CD4-positive, alpha-beta T cell (primary cell): ENCODE results near the gene ZNF692. TPM values are rescaled to one million over a fixed set of nuclear protein-coding genes. Genes with fewer than 3 reads are reported as not detected.
"Not testable (repeated sequence)": the region's sequence is repeated elsewhere in the genome, so short reads cannot be mapped to it uniquely, and the experiment has no call there.

ENCODE experiments used
- ATAC-seq: fragments of 200-7000 bp; cut with Tn5 transposase; one replicate; pipeline ENCODE4 v1.10.0; 2022; ENCODE audit warnings: mild to moderate bottlenecking; ENCODE audit not compliant: poor library complexity
- CTCF ChIA-PET: fragments of 350-600 bp; sonication (Branson Sonifier 250); formaldehyde crosslinking; loops from one replicate; lab custom pipeline; 2021; ENCODE audit warnings: antibody characterized with exemption, inconsistent platforms; lab: Charles Lee
- POLR2A ChIA-PET: fragments of 350-600 bp; sonication (Branson Sonifier 250); formaldehyde crosslinking; loops from one replicate; lab custom pipeline; 2021; ENCODE audit warnings: antibody characterized with exemption, inconsistent platforms; lab: Charles Lee
- DNase-seq, 14 experiments: peaks; one replicate each; pipeline ENCODE4 v3.0.0-alpha.2; 2013 to 2020; ENCODE audit warnings: mixed read lengths in 2 of 14
- H3K27ac ChIP-seq, 2 donors: one replicate each; pipeline versions ENCODE4 v1.5.1 to v1.7.0; 2013; ENCODE audit warnings: low read length in 2 of 2, low read depth in 1 of 2, mild to moderate bottlenecking in 1 of 2
- H3K27me3 ChIP-seq, 2 experiments: 1 replicate in 1 of 2; 2 replicates in 1 of 2; pipeline versions ENCODE4 v1.6.1 to v1.7.0; 2013; ENCODE audit warnings: low read length in 2 of 2, control low read depth in 1 of 2, mild to moderate bottlenecking in 1 of 2, moderate library complexity in 1 of 2; ENCODE audit not compliant: insufficient read depth in 2 of 2, control insufficient read depth in 1 of 2
- H3K36me3 ChIP-seq: one replicate; pipeline ENCODE4 v1.6.1; 2013; ENCODE audit warnings: low read length, control low read depth; ENCODE audit not compliant: insufficient read depth
- H3K4me1 ChIP-seq: one replicate; pipeline ENCODE4 v1.6.1; 2013; ENCODE audit warnings: low read length, control low read depth; ENCODE audit not compliant: insufficient read depth
- H3K4me3 ChIP-seq: one replicate; pipeline ENCODE4 v1.5.1; 2013; ENCODE audit warnings: mild to moderate bottlenecking, low read length, moderate library complexity
- H3K9me3 ChIP-seq, 2 experiments: 1 replicate in 1 of 2; 2 replicates in 1 of 2; pipeline versions ENCODE4 v1.6.1 to v1.7.0; 2013; ENCODE audit warnings: low read length in 2 of 2, mild to moderate bottlenecking in 2 of 2, control low read depth in 1 of 2, moderate library complexity in 1 of 2; ENCODE audit not compliant: control insufficient read depth in 1 of 2, insufficient read depth in 1 of 2
- H3K27ac Mint-ChIP-seq: one replicate; pipeline ENCODE4 v1.8.0; 2020; ENCODE audit warnings: mixed read lengths
- H3K27me3 Mint-ChIP-seq: one replicate; pipeline ENCODE4 v1.8.0; 2021; ENCODE audit warnings: mixed read lengths
- H3K36me3 Mint-ChIP-seq: one replicate; pipeline ENCODE4 v1.8.0; 2021; ENCODE audit warnings: low read depth, mixed read lengths
- H3K4me1 Mint-ChIP-seq: one replicate; pipeline ENCODE4 v1.8.0; 2021; ENCODE audit warnings: low read depth, mixed read lengths
- H3K4me3 Mint-ChIP-seq: one replicate; pipeline ENCODE4 v1.8.0; 2020; ENCODE audit warnings: mild to moderate bottlenecking, mixed read lengths
- H3K9me3 Mint-ChIP-seq: one replicate; pipeline ENCODE4 v1.8.0; 2020; ENCODE audit warnings: mixed read lengths
- intact Hi-C, 2 experiments: fragments of 100-400 bp; cut with DNase I in 1 of 2; cut with micrococcal nuclease in 1 of 2; formaldehyde crosslinking; loops; one replicate each; pipeline versions ENCODE4 v1.15.1 to v1.9.0; 2023 to 2025; cut with DNase I, micrococcal nuclease
- total RNA-seq, 174 experiments: library from RNA in 2 of 174; stranded (reverse) in 2 of 174; gene quantifications; one replicate each; pipeline ENCODE4 v1.2.3 and lab custom pipeline; 2021 to 2026
- TF ChIP-seq, protein P1 (sequence below): fragments of 200-600 bp; IDR thresholded peaks from one replicate; pipeline ENCODE4 v1.8.0; 2022; ENCODE audit warnings: antibody characterized with exemption, mild to moderate bottlenecking

ZNF692 gene
- total RNA-seq, 2 experiments from 2014 or later = 23.3 to 27.3 TPM

- ChIA-PET CTCF (no interaction called here), POLR2A (interaction anchor here (1.6 kb wide), 1 partner anchor 11 kb away, joined by 5 read pairs; no protein-coding TSS in a partner anchor)
- H3K27me3 ChIP-seq = peaks cover 3 to 4% of the 10 kb centered on the region in 2 experiments
- no peak overlapping the region for H3K27ac ChIP-seq
- TF ChIP-seq, protein P1, sequence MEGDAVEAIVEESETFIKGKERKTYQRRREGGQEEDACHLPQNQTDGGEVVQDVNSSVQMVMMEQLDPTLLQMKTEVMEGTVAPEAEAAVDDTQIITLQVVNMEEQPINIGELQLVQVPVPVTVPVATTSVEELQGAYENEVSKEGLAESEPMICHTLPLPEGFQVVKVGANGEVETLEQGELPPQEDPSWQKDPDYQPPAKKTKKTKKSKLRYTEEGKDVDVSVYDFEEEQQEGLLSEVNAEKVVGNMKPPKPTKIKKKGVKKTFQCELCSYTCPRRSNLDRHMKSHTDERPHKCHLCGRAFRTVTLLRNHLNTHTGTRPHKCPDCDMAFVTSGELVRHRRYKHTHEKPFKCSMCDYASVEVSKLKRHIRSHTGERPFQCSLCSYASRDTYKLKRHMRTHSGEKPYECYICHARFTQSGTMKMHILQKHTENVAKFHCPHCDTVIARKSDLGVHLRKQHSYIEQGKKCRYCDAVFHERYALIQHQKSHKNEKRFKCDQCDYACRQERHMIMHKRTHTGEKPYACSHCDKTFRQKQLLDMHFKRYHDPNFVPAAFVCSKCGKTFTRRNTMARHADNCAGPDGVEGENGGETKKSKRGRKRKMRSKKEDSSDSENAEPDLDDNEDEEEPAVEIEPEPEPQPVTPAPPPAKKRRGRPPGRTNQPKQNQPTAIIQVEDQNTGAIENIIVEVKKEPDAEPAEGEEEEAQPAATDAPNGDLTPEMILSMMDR = no peak
- no peaks in the 10 kb centered on the region for H3K4me1 Mint-ChIP-seq
- intact Hi-C loops = no loop called here
- no peak overlapping the region for H3K4me3 ChIP-seq
- no peaks in the 10 kb centered on the region for H3K9me3 ChIP-seq
- no peaks in the 10 kb centered on the region for H3K36me3 Mint-ChIP-seq
- H3K9me3 Mint-ChIP-seq = no peaks in the 10 kb centered on the region
- H3K4me3 Mint-ChIP-seq = no peak overlapping the region
- peaks cover 4% of the 10 kb centered on the region for H3K27me3 Mint-ChIP-seq
- no peak overlapping the region for H3K27ac Mint-ChIP-seq
- DNase-seq (no peak), ATAC-seq (no peak)
- H3K36me3 ChIP-seq = no peaks in the 10 kb centered on the region
- H3K4me1 ChIP-seq = no peaks in the 10 kb centered on the region
Measured at GRCh38 chr1:248885646-248886045, 26.8 kb upstream of the ZNF692 start.

GRCh38 chr1:248884632-248885295 lies 25.9 kb upstream of the ZNF692 start:
- POLR2A ChIA-PET = no interaction called here
- Histone ChIP-seq H3K27me3 (peaks cover 0 to 3% of the 10 kb centered on the region in 2 experiments), H3K9me3 (no peaks in the 10 kb centered on the region), H3K27ac (no peak overlapping the region), H3K4me1 (no peaks in the 10 kb centered on the region), H3K36me3 (no peaks in the 10 kb centered on the region), H3K4me3 (no peak overlapping the region)
- CTCF ChIA-PET = no interaction called here
- TF ChIP-seq, protein P1 = no peak
- H3K36me3 Mint-ChIP-seq = no peaks in the 10 kb centered on the region
- intact Hi-C loops = no loop called here
- no peaks in the 10 kb centered on the region for H3K9me3 Mint-ChIP-seq
- no peak overlapping the region for H3K4me3 Mint-ChIP-seq
- H3K4me1 Mint-ChIP-seq = no peaks in the 10 kb centered on the region
- DNase-seq = no peak
- H3K27me3 Mint-ChIP-seq = no peaks in the 10 kb centered on the region
- no peak overlapping the region for H3K27ac Mint-ChIP-seq
- ATAC-seq = no peak

GRCh38 chr1:248882427-248882826 lies 23.5 kb upstream of the ZNF692 start:
- POLR2A ChIA-PET, H3K9me3 Mint-ChIP-seq, H3K36me3 ChIP-seq, ATAC-seq, H3K4me3 Mint-ChIP-seq, H3K4me3 ChIP-seq, H3K4me1 ChIP-seq, DNase-seq, H3K36me3 Mint-ChIP-seq, H3K27me3 Mint-ChIP-seq, H3K27me3 ChIP-seq, CTCF ChIA-PET, H3K27ac Mint-ChIP-seq, H3K4me1 Mint-ChIP-seq, intact Hi-C loops, H3K9me3 ChIP-seq, H3K27ac ChIP-seq: not testable (repeated sequence)

GRCh38 chr1:248881261-248881660 lies 22.4 kb upstream of the ZNF692 start:
- H3K9me3 Mint-ChIP-seq = no peaks in the 10 kb centered on the region
- POLR2A ChIA-PET = no interaction called here

More at GRCh38 chr1:248881261-248881660, 22.4 kb upstream of the ZNF692 start:
- TF ChIP-seq, protein P1 = no peak
- Histone ChIP-seq H3K27me3 (peaks cover 0 to 3% of the 10 kb centered on the region in 2 experiments), H3K36me3 (no peaks in the 10 kb centered on the region), H3K27ac (no peak overlapping the region), H3K4me1 (no peaks in the 10 kb centered on the region), H3K9me3 (no peaks in the 10 kb centered on the region), H3K4me3 (no peak overlapping the region)
- Mint-ChIP-seq H3K27me3 (no peaks in the 10 kb centered on the region), H3K4me3 (no peak overlapping the region), H3K36me3 (no peaks in the 10 kb centered on the region), H3K4me1 (peaks cover 5% of the 10 kb centered on the region), H3K27ac (no peak overlapping the region)
- ATAC-seq (no peak), DNase-seq (no peak)
- CTCF ChIA-PET = no interaction called here
- intact Hi-C loops = no loop called here
